ENCODE results near the gene CLP1. TPM values are rescaled to one million over a fixed set of nuclear protein-coding genes. Genes with fewer than 3 reads are reported as not detected.
"Not testable (repeated sequence)": the region's sequence is repeated elsewhere in the genome, so short reads cannot be mapped to it uniquely, and the experiment has no call there.

The CLP1 gene
- total RNA-seq, 1 donor = 12.6 TPM

DNA sequence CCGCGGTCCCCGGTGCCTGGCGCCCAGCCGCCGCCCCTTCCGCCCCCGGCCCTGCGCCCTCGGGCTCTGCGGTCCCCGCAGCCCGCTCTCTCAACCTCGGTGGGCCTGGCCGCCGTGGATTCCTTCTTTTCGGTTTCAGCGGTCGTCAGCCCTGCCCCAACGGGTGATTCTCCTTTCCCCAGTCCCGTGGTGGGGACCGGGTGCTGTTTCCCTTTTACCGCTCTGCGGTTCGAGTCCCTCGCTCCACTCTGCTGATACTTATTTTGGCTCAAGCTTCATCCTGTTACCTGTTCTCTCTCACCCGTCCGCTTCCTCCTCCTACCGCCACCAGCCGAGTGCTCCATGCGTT, 10.8 kb downstream of the CLP1 start:
- TF ChIP-seq CTCF (IDR thresholded peaks at IDR 0.05; ENCODE audit: insufficient read depth, low read length) = no peak
- no peak for DNase-seq (ENCODE audit: low read depth)
- H3K4me3 ChIP-seq (ENCODE audit: low read depth, low read length) = peak overlapping the region; percentile 90

GRCh38 chr11:57674251-57674650, 16.7 kb downstream of the CLP1 start:
- DNase-seq (ENCODE audit: low read depth) = no peak
- TF ChIP-seq CTCF (IDR thresholded peaks at IDR 0.05; ENCODE audit: insufficient read depth, low read length) = no peak
- no peak overlapping the region for H3K4me3 ChIP-seq (ENCODE audit: low read depth, low read length)

DNA sequence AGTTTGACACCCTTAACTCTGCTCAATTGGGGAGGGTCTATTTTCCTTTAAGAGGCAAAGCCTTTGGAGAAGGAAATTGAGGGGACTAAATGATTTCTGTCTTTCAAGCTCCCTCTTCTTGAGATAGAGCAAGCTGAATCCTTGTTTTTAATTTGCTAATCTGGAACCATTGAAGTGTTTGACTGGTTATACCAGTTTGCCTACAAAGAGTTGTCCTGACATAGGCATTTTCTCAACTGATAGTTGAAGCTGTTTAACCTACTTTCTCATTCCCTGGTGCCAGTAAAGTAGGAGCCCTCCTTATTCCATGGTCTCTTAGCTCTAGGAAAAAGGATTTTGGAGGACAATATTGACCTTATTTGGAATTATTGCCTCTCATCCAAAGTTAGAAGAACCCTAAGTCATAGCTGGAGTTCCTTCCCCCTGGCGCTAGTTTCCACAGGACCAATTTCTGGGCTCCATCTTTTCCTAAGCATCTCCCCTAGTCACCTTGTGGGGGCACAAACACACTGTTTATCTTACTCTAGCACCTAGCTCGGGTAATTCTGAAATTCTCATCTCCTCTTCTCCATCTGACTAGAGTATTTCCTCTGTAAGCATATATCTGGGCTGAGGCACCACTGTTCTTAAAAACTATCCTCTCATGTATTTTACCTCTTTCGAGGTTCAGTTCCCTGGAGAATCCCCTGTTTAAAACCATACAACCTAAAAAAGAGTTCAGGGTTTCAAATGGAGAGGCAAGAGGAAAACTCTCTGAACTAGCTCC, 17.8 kb downstream of the CLP1 start:
- DNase-seq (ENCODE audit: low read depth) = no peak
- no peak overlapping the region for H3K4me3 ChIP-seq (ENCODE audit: low read depth, low read length)
- TF ChIP-seq CTCF (IDR thresholded peaks at IDR 0.05; ENCODE audit: insufficient read depth, low read length) = no peak

GRCh38 chr11:57679396-57679795, 21.8 kb downstream of the CLP1 start:
- no peak overlapping the region for H3K4me3 ChIP-seq (ENCODE audit: low read depth, low read length)

DNA sequence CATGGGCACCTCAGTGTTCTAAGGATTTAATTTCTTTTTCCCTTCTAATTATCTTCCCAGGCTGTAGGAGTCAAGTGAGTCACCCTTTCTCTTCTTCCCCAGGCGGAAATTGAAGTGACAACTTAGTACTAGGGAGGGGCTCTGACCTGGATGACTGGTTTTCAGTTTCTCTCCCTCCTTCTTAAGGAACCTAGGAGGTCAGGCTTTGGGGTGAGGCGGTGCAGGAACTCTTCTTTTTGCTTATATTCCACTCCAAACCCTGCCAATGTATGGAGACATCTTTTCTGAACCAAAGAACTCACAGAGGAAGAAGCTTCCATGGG, 23.0 kb downstream of the CLP1 start:
- TF ChIP-seq CTCF (IDR thresholded peaks at IDR 0.05; ENCODE audit: insufficient read depth, low read length) = no peak
- no peak overlapping the region for H3K4me3 ChIP-seq (ENCODE audit: low read depth, low read length)
- no peak for DNase-seq (ENCODE audit: low read depth)

More at GRCh38 chr11:57679396-57679795, 21.8 kb downstream of the CLP1 start:
- DNase-seq (ENCODE audit: low read depth) = no peak
- no peak for TF ChIP-seq CTCF (IDR thresholded peaks at IDR 0.05; ENCODE audit: insufficient read depth, low read length)

GRCh38 chr11:57681168-57681567, 23.6 kb downstream of the CLP1 start:
- DNase-seq (ENCODE audit: low read depth) = no peak
- no peak overlapping the region for H3K4me3 ChIP-seq (ENCODE audit: low read depth, low read length)
- no peak for TF ChIP-seq CTCF (IDR thresholded peaks at IDR 0.05; ENCODE audit: insufficient read depth, low read length)

DNA sequence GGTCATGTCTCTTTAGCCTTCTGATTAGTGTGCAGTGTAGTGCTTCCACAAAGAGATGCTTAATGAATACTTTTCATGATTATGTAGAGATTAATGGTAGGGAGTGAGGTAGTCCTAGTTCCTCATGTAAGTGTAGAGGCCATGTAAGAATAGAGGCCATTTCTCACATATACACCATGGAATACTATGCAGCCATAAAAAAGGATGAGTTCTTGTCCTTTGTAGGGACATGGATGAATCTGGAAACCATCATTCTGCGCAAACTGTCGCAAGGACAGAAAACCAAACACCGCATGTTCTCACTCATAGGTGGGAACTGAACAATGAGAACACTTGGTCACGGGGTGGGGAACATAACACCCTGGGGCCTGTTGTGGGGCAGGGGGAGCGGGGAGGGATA, 32.9 kb downstream of the CLP1 start:
- not testable (repeated sequence) for H3K4me3 ChIP-seq (ENCODE audit: low read depth, low read length); DNase-seq (ENCODE audit: low read depth)

Data from fibroblast of the aortic adventitia (primary cell).